Esophagus squamous epithelium (tissue), 4 donors: ENCODE results near the gene ZNF521.

Experiments
- POLR2A ChIP-seq, 4 donors: fragments of 450-650 bp; IDR thresholded peaks; one replicate each; pipeline ENCODE4 v1.6.1; 2017; ENCODE audit warnings: antibody characterized with exemption in 4 of 4, mild to moderate bottlenecking in 4 of 4, moderate library complexity in 3 of 4
- TF ChIP-seq, protein P1 (sequence below), 6 experiments: fragments of 450-650 bp in 4 of 6; fragments of 200-600 bp in 2 of 6; sonication (generic) in 2 of 6; IDR thresholded peaks; one replicate each; pipeline ENCODE4 v1.5.1; 2016 to 2019; ENCODE audit warnings: antibody characterized with exemption in 6 of 6, mild to moderate bottlenecking in 4 of 6, moderate library complexity in 4 of 6

DNA sequence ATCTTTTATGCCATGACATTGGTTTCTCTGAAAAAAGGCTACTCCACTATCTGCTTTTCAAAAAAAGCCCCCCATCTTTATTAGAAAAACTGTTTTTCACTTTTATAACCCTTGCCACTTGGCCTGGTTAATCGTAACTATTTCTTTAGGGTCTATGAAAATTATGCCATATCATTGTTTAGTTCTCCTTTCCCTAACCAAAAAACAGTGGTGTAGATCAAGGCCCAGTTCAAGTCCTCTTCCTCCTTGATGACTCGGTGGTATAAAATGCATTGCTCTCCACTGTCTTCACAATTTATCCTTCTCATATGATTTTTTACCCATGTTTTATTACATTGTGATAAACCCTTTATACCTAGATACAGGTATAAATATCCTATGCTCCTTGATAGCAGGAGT lies 205.5 kb downstream of the ZNF521 start:
- TF ChIP-seq, protein P1, sequence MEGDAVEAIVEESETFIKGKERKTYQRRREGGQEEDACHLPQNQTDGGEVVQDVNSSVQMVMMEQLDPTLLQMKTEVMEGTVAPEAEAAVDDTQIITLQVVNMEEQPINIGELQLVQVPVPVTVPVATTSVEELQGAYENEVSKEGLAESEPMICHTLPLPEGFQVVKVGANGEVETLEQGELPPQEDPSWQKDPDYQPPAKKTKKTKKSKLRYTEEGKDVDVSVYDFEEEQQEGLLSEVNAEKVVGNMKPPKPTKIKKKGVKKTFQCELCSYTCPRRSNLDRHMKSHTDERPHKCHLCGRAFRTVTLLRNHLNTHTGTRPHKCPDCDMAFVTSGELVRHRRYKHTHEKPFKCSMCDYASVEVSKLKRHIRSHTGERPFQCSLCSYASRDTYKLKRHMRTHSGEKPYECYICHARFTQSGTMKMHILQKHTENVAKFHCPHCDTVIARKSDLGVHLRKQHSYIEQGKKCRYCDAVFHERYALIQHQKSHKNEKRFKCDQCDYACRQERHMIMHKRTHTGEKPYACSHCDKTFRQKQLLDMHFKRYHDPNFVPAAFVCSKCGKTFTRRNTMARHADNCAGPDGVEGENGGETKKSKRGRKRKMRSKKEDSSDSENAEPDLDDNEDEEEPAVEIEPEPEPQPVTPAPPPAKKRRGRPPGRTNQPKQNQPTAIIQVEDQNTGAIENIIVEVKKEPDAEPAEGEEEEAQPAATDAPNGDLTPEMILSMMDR (IDR thresholded peaks at IDR 0.05), result no peak
- no peak for TF ChIP-seq POLR2A (IDR thresholded peaks at IDR 0.05)
